ENCODE data around the gene NLRP8. TPM values are rescaled to one million over a fixed set of nuclear protein-coding genes. Genes with fewer than 3 reads are reported as not detected.

NLRP8 gene
- not detected in 2 replicates for total RNA-seq

DNA sequence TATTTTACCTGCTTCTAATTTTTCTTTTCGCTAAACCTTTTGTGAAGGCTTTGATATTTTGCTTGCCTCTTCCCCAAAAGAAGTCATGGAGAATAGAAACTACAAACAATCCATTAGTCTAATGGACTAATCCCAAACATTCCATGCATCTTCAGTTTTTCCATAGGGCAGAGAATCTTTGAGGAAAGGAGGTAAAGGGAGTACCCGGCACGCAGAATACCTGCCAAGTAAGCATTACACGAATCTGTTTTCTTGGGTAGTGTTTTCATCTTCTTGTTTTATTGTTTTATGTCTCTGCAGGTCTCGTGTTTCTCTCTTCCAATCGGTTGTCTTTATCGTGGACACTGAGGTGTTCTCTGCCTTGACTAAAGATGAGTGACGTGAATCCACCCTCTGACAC lies at the start of gene NLRP8:
TSS of gene NLRP8 (plus strand) at position 301 of the 400 bp plus-strand sequence.
- H2AFZ ChIP-seq (ENCODE audit: low read length) = no peak within 1 kb of the TSS
- TF ChIP-seq CTCF (IDR thresholded peaks at IDR 0.05; ENCODE audit: extremely low read depth, low read depth, low read length) = no peak
- H3K79me2 ChIP-seq (ENCODE audit: insufficient read depth, low read length) = no peaks in the 10 kb centered on the region
- H4K20me1 ChIP-seq (ENCODE audit: insufficient read depth, low read length) = no peaks in the 10 kb centered on the region
- no peaks in the 10 kb centered on the region for H3K27me3 ChIP-seq (ENCODE audit: insufficient read depth, low read length)
- H3K4me1 ChIP-seq (ENCODE audit: insufficient read depth, low read length) = no peaks in the 10 kb centered on the region
- no peaks in the 10 kb centered on the region for H3K9me3 ChIP-seq (ENCODE audit: low read depth, low read length)
- H3K27ac ChIP-seq (ENCODE audit: low read depth, low read length) = no peak within 1 kb of the TSS
- no peaks in the 10 kb centered on the region for H3K36me3 ChIP-seq (ENCODE audit: insufficient read depth, low read length)
- no peak within 1 kb of the TSS for H3K4me2 ChIP-seq (ENCODE audit: insufficient read depth, low read length)
- DNase-seq (ENCODE audit: insufficient read length, low spot score, missing footprints) = no peak
- H3K4me3 ChIP-seq (ENCODE audit: insufficient read depth, low read length) = no peak within 1 kb of the TSS

- DNase-seq (ENCODE audit: insufficient read length, low spot score, missing footprints) = no peak
- no peaks in the 10 kb centered on the region for H3K36me3 ChIP-seq (ENCODE audit: insufficient read depth, low read length)
- H3K79me2 ChIP-seq (ENCODE audit: insufficient read depth, low read length) = no peaks in the 10 kb centered on the region
- H3K27me3 ChIP-seq (ENCODE audit: insufficient read depth, low read length) = no peaks in the 10 kb centered on the region
- no peak overlapping the region for H3K27ac ChIP-seq (ENCODE audit: low read depth, low read length)
- H3K4me3 ChIP-seq (ENCODE audit: insufficient read depth, low read length) = no peak overlapping the region
- H2AFZ ChIP-seq (ENCODE audit: low read length) = no peak overlapping the region
- H3K4me2 ChIP-seq (ENCODE audit: insufficient read depth, low read length) = no peak overlapping the region
- no peaks in the 10 kb centered on the region for H3K4me1 ChIP-seq (ENCODE audit: insufficient read depth, low read length)
- H3K9me3 ChIP-seq (ENCODE audit: low read depth, low read length) = no peaks in the 10 kb centered on the region
- no peak for TF ChIP-seq CTCF (IDR thresholded peaks at IDR 0.05; ENCODE audit: extremely low read depth, low read depth, low read length)
- no peaks in the 10 kb centered on the region for H4K20me1 ChIP-seq (ENCODE audit: insufficient read depth, low read length)
These were observed 48.7 kb upstream of the NLRP8 start for GRCh38 chr19:55898911-55899310.

GRCh38 chr19:55901369-55902079 lies 46.1 kb upstream of the NLRP8 start:
- Histone ChIP-seq H3K27ac (ENCODE audit: low read depth, low read length) (no peak overlapping the region), H2AFZ (ENCODE audit: low read length) (no peak overlapping the region), H4K20me1 (ENCODE audit: insufficient read depth, low read length) (no peaks in the 10 kb centered on the region), H3K9me3 (ENCODE audit: low read depth, low read length) (no peaks in the 10 kb centered on the region), H3K4me1 (ENCODE audit: insufficient read depth, low read length) (no peaks in the 10 kb centered on the region), H3K4me3 (ENCODE audit: insufficient read depth, low read length) (no peak overlapping the region), H3K4me2 (ENCODE audit: insufficient read depth, low read length) (no peak overlapping the region), H3K27me3 (ENCODE audit: insufficient read depth, low read length) (no peaks in the 10 kb centered on the region), H3K36me3 (ENCODE audit: insufficient read depth, low read length) (no peaks in the 10 kb centered on the region), H3K79me2 (ENCODE audit: insufficient read depth, low read length) (no peaks in the 10 kb centered on the region)
- TF ChIP-seq CTCF (IDR thresholded peaks at IDR 0.05; ENCODE audit: extremely low read depth, low read depth, low read length) = no peak
- no peak for DNase-seq (ENCODE audit: insufficient read length, low spot score, missing footprints)

- DNase-seq (ENCODE audit: insufficient read length, low spot score, missing footprints) = no peak
- H3K9me3 ChIP-seq (ENCODE audit: low read depth, low read length) = no peaks in the 10 kb centered on the region
- no peaks in the 10 kb centered on the region for H3K79me2 ChIP-seq (ENCODE audit: insufficient read depth, low read length)
- H3K27ac ChIP-seq (ENCODE audit: low read depth, low read length) = no peak overlapping the region
- no peak overlapping the region for H3K4me2 ChIP-seq (ENCODE audit: insufficient read depth, low read length)
- no peaks in the 10 kb centered on the region for H3K4me1 ChIP-seq (ENCODE audit: insufficient read depth, low read length)
- H3K4me3 ChIP-seq (ENCODE audit: insufficient read depth, low read length) = no peak overlapping the region
- no peak overlapping the region for H2AFZ ChIP-seq (ENCODE audit: low read length)
- TF ChIP-seq CTCF (IDR thresholded peaks at IDR 0.05; ENCODE audit: extremely low read depth, low read depth, low read length) = no peak
- no peaks in the 10 kb centered on the region for H3K27me3 ChIP-seq (ENCODE audit: insufficient read depth, low read length)
- no peaks in the 10 kb centered on the region for H3K36me3 ChIP-seq (ENCODE audit: insufficient read depth, low read length)
- H4K20me1 ChIP-seq (ENCODE audit: insufficient read depth, low read length) = no peaks in the 10 kb centered on the region
These were observed 45.4 kb upstream of the NLRP8 start for GRCh38 chr19:55902080-55902751.
